NCI-H748 (cell line): ENCODE results near the gene KLK11.
"Not testable (repeated sequence)": the region's sequence is repeated elsewhere in the genome, so short reads cannot be mapped to it uniquely, and the experiment has no call there.

Experiments
- DNase-seq: peaks from one replicate; lab custom pipeline; 2025; ENCODE audit not compliant: unreplicated experiment; lab: John Stamatoyannopoulos, UW

The KLK11 gene

GRCh38 chr19:51006406-51006805 is 20.0 kb downstream of the KLK11 start:
- DNase-seq = no peak

- DNase-seq = no peak
These were observed 21.2 kb downstream of the KLK11 start for GRCh38 chr19:51005248-51005647.

GRCh38 chr19:51003316-51003715 is 23.1 kb downstream of the KLK11 start:
- no peak for DNase-seq

GRCh38 chr19:51002542-51003311 is 23.7 kb downstream of the KLK11 start:
- DNase-seq = peak; percentile 62

- DNase-seq = no peak
These were observed 24.3 kb downstream of the KLK11 start for GRCh38 chr19:51002089-51002532.

- DNase-seq = no peak
These were observed 24.9 kb downstream of the KLK11 start, which contains the start of gene KLK8 for GRCh38 chr19:51001515-51001914. KLK8 (minus strand) TSS chr19:51001604; CDS start chr19:51001167, 437 bp downstream.

GRCh38 chr19:51000981-51001380 is 25.4 kb downstream of the KLK11 start:
- DNase-seq = no peak

- no peak for DNase-seq
These were observed 26.0 kb downstream of the KLK11 start for GRCh38 chr19:51000426-51000825.

GRCh38 chr19:50998686-50999085 is 27.7 kb downstream of the KLK11 start:
- no peak for DNase-seq

- no peak for DNase-seq
These were observed 28.4 kb downstream of the KLK11 start for GRCh38 chr19:50998061-50998460.

- no peak for DNase-seq
These were observed 32.3 kb downstream of the KLK11 start for GRCh38 chr19:50994129-50994528.

- DNase-seq = no peak
These were observed 33.8 kb downstream of the KLK11 start for GRCh38 chr19:50992666-50993035.

GRCh38 chr19:50984416-50984815 is 42.0 kb downstream of the KLK11 start:
- DNase-seq = not testable (repeated sequence)

- no peak for DNase-seq
These were observed 42.7 kb downstream of the KLK11 start, which contains the start of gene KLK7 for GRCh38 chr19:50983625-50984292. KLK7 (minus strand) TSS chr19:50983917; CDS start chr19:50982399, 1,518 bp downstream.

GRCh38 chr19:50982186-50982585 is 44.2 kb downstream of the KLK11 start:
- DNase-seq = no peak

GRCh38 chr19:50981587-50982146 is 44.7 kb downstream of the KLK11 start:
- no peak for DNase-seq

GRCh38 chr19:50980208-50980607 is 46.2 kb downstream of the KLK11 start:
- no peak for DNase-seq

GRCh38 chr19:50979758-50980157 is 46.7 kb downstream of the KLK11 start:
- DNase-seq = no peak

GRCh38 chr19:50978772-50979390 is 47.5 kb downstream of the KLK11 start:
- DNase-seq = no peak

GRCh38 chr19:50977626-50978025 is 48.8 kb downstream of the KLK11 start:
- no peak for DNase-seq

- peak; percentile 32 for DNase-seq
These were observed 50.6 kb downstream of the KLK11 start for GRCh38 chr19:50975766-50976165.
